Astrocyte (in vitro differentiated cells and primary cell): ENCODE data around the gene TCF7L2. TPM values are rescaled to one million over a fixed set of nuclear protein-coding genes. Genes with fewer than 3 reads are reported as not detected.
A peak's percentile ranks its signal among the peaks of the same experiment; 100 is the strongest.

Source experiments
- DNase-seq: peaks from one replicate; pipeline ENCODE4 v3.0.0-alpha.2; 2010; ENCODE audit warnings: low read depth
- FAIRE-seq: peaks from 2 replicates; lab custom pipeline; 2011; peaks lifted over from hg19 to GRCh38; lab: Jason Lieb, UNC
- H2AFZ ChIP-seq: 2 replicates; pipeline ENCODE4 v1.6.0; 2012; ENCODE audit warnings: low read depth, low read length, inconsistent platforms
- H3K27ac ChIP-seq: 2 replicates; pipeline ENCODE4 v1.5.1; 2011; ENCODE audit warnings: low read depth, low read length, inconsistent platforms
- H3K27me3 ChIP-seq: 2 replicates; pipeline ENCODE4 v1.6.0; 2011; ENCODE audit warnings: low read length, inconsistent platforms; ENCODE audit not compliant: insufficient read depth
- H3K36me3 ChIP-seq: 2 replicates; pipeline ENCODE4 v1.5.1; 2011; ENCODE audit warnings: low read length, inconsistent platforms; ENCODE audit not compliant: insufficient read depth
- H3K4me1 ChIP-seq: 2 replicates; pipeline ENCODE4 v1.5.1; 2011; ENCODE audit warnings: low read length, inconsistent platforms; ENCODE audit not compliant: insufficient read depth
- H3K4me2 ChIP-seq: 2 replicates; pipeline ENCODE4 v1.6.0; 2012; ENCODE audit warnings: low read length, inconsistent platforms
- H3K4me3 ChIP-seq: 2 replicates; pipeline ENCODE4 v1.5.1; 2011; ENCODE audit warnings: low read depth, mild to moderate bottlenecking, low read length, inconsistent platforms; ENCODE audit not compliant: insufficient read depth
- H3K79me2 ChIP-seq: 2 replicates; pipeline ENCODE4 v1.6.0; 2012; ENCODE audit warnings: mild to moderate bottlenecking, low read length, inconsistent platforms; ENCODE audit not compliant: insufficient read depth
- H3K9ac ChIP-seq: 2 replicates; pipeline ENCODE4 v1.6.0; 2012; ENCODE audit warnings: mild to moderate bottlenecking, low read length, inconsistent platforms
- H3K9me3 ChIP-seq: 2 replicates; pipeline ENCODE4 v1.5.1; 2012; ENCODE audit warnings: low read depth, mild to moderate bottlenecking, low read length, inconsistent platforms; ENCODE audit not compliant: insufficient read depth
- H4K20me1 ChIP-seq: 2 replicates; pipeline ENCODE4 v1.6.0; 2012; ENCODE audit warnings: low read length, inconsistent platforms; ENCODE audit not compliant: insufficient read depth
- H3K27ac Mint-ChIP-seq: one replicate; pipeline ENCODE4 v1.8.0; 2021; ENCODE audit warnings: mild to moderate bottlenecking, mixed read lengths; ENCODE audit not compliant: unreplicated experiment
- H3K27me3 Mint-ChIP-seq: one replicate; pipeline ENCODE4 v1.8.0; 2021; ENCODE audit warnings: low read depth, mixed read lengths; ENCODE audit not compliant: unreplicated experiment
- H3K36me3 Mint-ChIP-seq: one replicate; pipeline ENCODE4 v1.8.0; 2021; ENCODE audit warnings: low read depth, mixed read lengths; ENCODE audit not compliant: unreplicated experiment
- H3K4me1 Mint-ChIP-seq: one replicate; pipeline ENCODE4 v1.8.0; 2021; ENCODE audit warnings: low read depth, mixed read lengths; ENCODE audit not compliant: unreplicated experiment
- H3K4me3 Mint-ChIP-seq: one replicate; pipeline ENCODE4 v1.8.0; 2021; ENCODE audit warnings: mild to moderate bottlenecking, moderate library complexity, mixed read lengths; ENCODE audit not compliant: unreplicated experiment
- H3K9me3 Mint-ChIP-seq: one replicate; pipeline ENCODE4 v1.8.0; 2021; ENCODE audit warnings: mild to moderate bottlenecking, mixed read lengths; ENCODE audit not compliant: unreplicated experiment
- CTCF ChIP-seq: IDR thresholded peaks from 2 replicates; pipeline ENCODE4 v1.5.1; 2011; ENCODE audit warnings: low read depth, mild to moderate bottlenecking, inconsistent platforms, low read length, moderate library complexity; ENCODE audit not compliant: insufficient read depth
- EZH2 ChIP-seq: IDR thresholded peaks from 2 replicates; pipeline ENCODE4 v1.6.1; 2012; ENCODE audit warnings: mild to moderate bottlenecking, low read length, inconsistent platforms; ENCODE audit not compliant: insufficient read depth
- total RNA-seq: library from RNA; stranded (reverse); gene quantifications from 2 replicates; pipeline ENCODE4 v1.2.1, GENCODE V29; 2021

The TCF7L2 gene
- total RNA-seq, 1 donor from 2014 or later, result 52.4 TPM

GRCh38 chr10:113019096-113019495 is 69.0 kb downstream of the TCF7L2 start:
- no peak overlapping the region for H2AFZ ChIP-seq
- no peak for FAIRE-seq
- no peak for TF ChIP-seq EZH2
- peaks cover 3% of the 10 kb centered on the region for H3K4me1 ChIP-seq
- no peak overlapping the region for H3K4me2 ChIP-seq
- DNase-seq, result no peak
- H3K9ac ChIP-seq, result no peak overlapping the region
- H3K27ac Mint-ChIP-seq, result peak overlapping the region; percentile 78
- H4K20me1 ChIP-seq, result peaks cover 88% of the 10 kb centered on the region
- no peaks in the 10 kb centered on the region for H3K36me3 ChIP-seq
- H3K9me3 Mint-ChIP-seq, result no peaks in the 10 kb centered on the region
- no peaks in the 10 kb centered on the region for H3K27me3 ChIP-seq
- no peaks in the 10 kb centered on the region for H3K9me3 ChIP-seq
- H3K79me2 ChIP-seq, result peaks cover 73% of the 10 kb centered on the region
- H3K36me3 Mint-ChIP-seq, result peaks cover 8% of the 10 kb centered on the region
- H3K4me3 ChIP-seq, result no peak overlapping the region
- H3K4me1 Mint-ChIP-seq, result peaks cover 46% of the 10 kb centered on the region
- no peaks in the 10 kb centered on the region for H3K27me3 Mint-ChIP-seq
- no peak overlapping the region for H3K4me3 Mint-ChIP-seq
- no peak overlapping the region for H3K27ac ChIP-seq

- Mint-ChIP-seq H3K27me3 (no peaks in the 10 kb centered on the region), H3K36me3 (peaks cover 8% of the 10 kb centered on the region), H3K9me3 (no peaks in the 10 kb centered on the region), H3K27ac (no peak overlapping the region), H3K4me3 (no peak overlapping the region), H3K4me1 (peaks cover 46% of the 10 kb centered on the region)
- TF ChIP-seq CTCF, result no peak
- TF ChIP-seq EZH2, result no peak
- Histone ChIP-seq H3K9me3 (no peaks in the 10 kb centered on the region), H3K4me2 (no peak overlapping the region), H4K20me1 (peaks cover 80% of the 10 kb centered on the region), H3K9ac (no peak overlapping the region), H3K4me3 (no peak overlapping the region), H2AFZ (no peak overlapping the region), H3K4me1 (peaks cover 3% of the 10 kb centered on the region), H3K27ac (no peak overlapping the region), H3K79me2 (peaks cover 74% of the 10 kb centered on the region), H3K27me3 (no peaks in the 10 kb centered on the region), H3K36me3 (no peaks in the 10 kb centered on the region)
- no peak for DNase-seq
- no peak for FAIRE-seq
Measured at GRCh38 chr10:113019692-113020474, 69.8 kb downstream of the TCF7L2 start.

GRCh38 chr10:113020475-113020753 is 70.4 kb downstream of the TCF7L2 start:
- Mint-ChIP-seq H3K4me3 (no peak overlapping the region), H3K36me3 (peaks cover 8% of the 10 kb centered on the region), H3K9me3 (no peaks in the 10 kb centered on the region), H3K27me3 (no peaks in the 10 kb centered on the region), H3K27ac (no peak overlapping the region), H3K4me1 (peaks cover 47% of the 10 kb centered on the region)
- H3K36me3 ChIP-seq, result no peaks in the 10 kb centered on the region
- H3K4me1 ChIP-seq, result peaks cover 3% of the 10 kb centered on the region
- H3K79me2 ChIP-seq, result peaks cover 72% of the 10 kb centered on the region
- H3K9me3 ChIP-seq, result no peaks in the 10 kb centered on the region
- peaks cover 75% of the 10 kb centered on the region for H4K20me1 ChIP-seq
- FAIRE-seq (no peak), DNase-seq (peak; percentile 11)
- H3K27ac ChIP-seq, result no peak overlapping the region
- H3K4me3 ChIP-seq, result no peak overlapping the region
- H3K27me3 ChIP-seq, result no peaks in the 10 kb centered on the region
- H3K9ac ChIP-seq, result no peak overlapping the region
- H2AFZ ChIP-seq, result no peak overlapping the region
- no peak for TF ChIP-seq EZH2
- no peak for TF ChIP-seq CTCF
- no peak overlapping the region for H3K4me2 ChIP-seq
